Stimulated activated CD4-positive, alpha-beta T cell treated with anti-CD3 and anti-CD28 coated beads, Interleukin-4, amount 100 ng/mL, for 1 hour (primary cell): Measurements from ENCODE around the gene DUXA.
"Not testable (repeated sequence)": the region's sequence is repeated elsewhere in the genome, so short reads cannot be mapped to it uniquely, and the experiment has no call there.

ENCODE experiments used
- DNase-seq: peaks from one replicate; pipeline ENCODE4 v3.0.0-alpha.2; 2020

Gene DUXA

GRCh38 chr19:57167385-57167784, at the start of gene DUXA:
TSS of gene DUXA (minus strand) at chr19:57167485. CDS start at chr19:57167443, 42 bp downstream.
- DNase-seq = no peak

GRCh38 chr19:57212109-57212508, 44.8 kb upstream of the DUXA start:
- no peak for DNase-seq

GRCh38 chr19:57210381-57210780, 43.1 kb upstream of the DUXA start:
- DNase-seq = no peak

- DNase-seq = no peak
Observed at GRCh38 chr19:57202160-57202559, 34.9 kb upstream of the DUXA start.

GRCh38 chr19:57197874-57198273, 30.6 kb upstream of the DUXA start:
- not testable (repeated sequence) for DNase-seq

GRCh38 chr19:57192993-57193392, 25.7 kb upstream of the DUXA start:
- DNase-seq = no peak

- no peak for DNase-seq
Observed at GRCh38 chr19:57192077-57192420, 24.8 kb upstream of the DUXA start.

- peak; percentile 93 for DNase-seq
Observed at GRCh38 chr19:57191141-57192076, 24.1 kb upstream of the DUXA start, which contains the start of gene ZNF264. TSS of gene ZNF264 (plus strand) at chr19:57191500. CDS start at chr19:57191914, 414 bp downstream.

- DNase-seq = no peak
Observed at GRCh38 chr19:57190301-57190700, 23.0 kb upstream of the DUXA start.

- peak; percentile 40 for DNase-seq
Observed at GRCh38 chr19:57171551-57172081, 4.3 kb upstream of the DUXA start.

GRCh38 chr19:57165846-57166245, 1.4 kb downstream of the DUXA start:
- DNase-seq = no peak

- no peak for DNase-seq
Observed at GRCh38 chr19:57161985-57162539, 5.2 kb downstream of the DUXA start.

GRCh38 chr19:57152921-57153320, 14.4 kb downstream of the DUXA start:
- DNase-seq = no peak

GRCh38 chr19:57141699-57142098, 25.6 kb downstream of the DUXA start:
- DNase-seq = no peak

- DNase-seq = no peak
Observed at GRCh38 chr19:57135797-57136196, 31.5 kb downstream of the DUXA start.

GRCh38 chr19:57127403-57127802, 39.9 kb downstream of the DUXA start:
- DNase-seq = not testable (repeated sequence)

GRCh38 chr19:57123882-57124281, 43.4 kb downstream of the DUXA start:
- no peak for DNase-seq

- DNase-seq = no peak
Observed at GRCh38 chr19:57118848-57119247, 48.4 kb downstream of the DUXA start.

GRCh38 chr19:57113501-57113900, 53.8 kb downstream of the DUXA start:
- not testable (repeated sequence) for DNase-seq

- DNase-seq = no peak
Observed at GRCh38 chr19:57111329-57111644, 56.0 kb downstream of the DUXA start.

GRCh38 chr19:57110592-57111328, 56.5 kb downstream of the DUXA start:
- DNase-seq = no peak

- no peak for DNase-seq
Observed at GRCh38 chr19:57106722-57107235, 60.5 kb downstream of the DUXA start.
